Mucosa of stomach (tissue), 1 donor: ENCODE results near the gene FOXD4L1.
"Not testable (repeated sequence)": the region's sequence is repeated elsewhere in the genome, so short reads cannot be mapped to it uniquely, and the experiment has no call there.

Experiments used
- H3K27me3 ChIP-seq: one replicate; pipeline ENCODE4 v1.7.0; 2013; ENCODE audit warnings: mild to moderate bottlenecking, low read length; ENCODE audit not compliant: control insufficient read depth, insufficient read depth
- H3K36me3 ChIP-seq: one replicate; pipeline ENCODE4 v1.7.0; 2013; ENCODE audit warnings: low read length; ENCODE audit not compliant: control insufficient read depth, insufficient read depth
- H3K4me1 ChIP-seq: one replicate; pipeline ENCODE4 v1.7.0; 2013; ENCODE audit warnings: mild to moderate bottlenecking, low read length; ENCODE audit not compliant: control insufficient read depth, insufficient read depth
- H3K4me3 ChIP-seq: one replicate; pipeline ENCODE4 v1.7.0; 2013; ENCODE audit warnings: low read length
- H3K9ac ChIP-seq: one replicate; pipeline ENCODE4 v1.7.0; 2013; ENCODE audit warnings: mild to moderate bottlenecking, low read length, moderate library complexity
- H3K9me3 ChIP-seq: one replicate; pipeline ENCODE4 v1.7.0; 2013; ENCODE audit warnings: mild to moderate bottlenecking, low read length, moderate library complexity; ENCODE audit not compliant: control insufficient read depth
- donor health status: Pancreatic carcinoma.

The FOXD4L1 gene

DNA sequence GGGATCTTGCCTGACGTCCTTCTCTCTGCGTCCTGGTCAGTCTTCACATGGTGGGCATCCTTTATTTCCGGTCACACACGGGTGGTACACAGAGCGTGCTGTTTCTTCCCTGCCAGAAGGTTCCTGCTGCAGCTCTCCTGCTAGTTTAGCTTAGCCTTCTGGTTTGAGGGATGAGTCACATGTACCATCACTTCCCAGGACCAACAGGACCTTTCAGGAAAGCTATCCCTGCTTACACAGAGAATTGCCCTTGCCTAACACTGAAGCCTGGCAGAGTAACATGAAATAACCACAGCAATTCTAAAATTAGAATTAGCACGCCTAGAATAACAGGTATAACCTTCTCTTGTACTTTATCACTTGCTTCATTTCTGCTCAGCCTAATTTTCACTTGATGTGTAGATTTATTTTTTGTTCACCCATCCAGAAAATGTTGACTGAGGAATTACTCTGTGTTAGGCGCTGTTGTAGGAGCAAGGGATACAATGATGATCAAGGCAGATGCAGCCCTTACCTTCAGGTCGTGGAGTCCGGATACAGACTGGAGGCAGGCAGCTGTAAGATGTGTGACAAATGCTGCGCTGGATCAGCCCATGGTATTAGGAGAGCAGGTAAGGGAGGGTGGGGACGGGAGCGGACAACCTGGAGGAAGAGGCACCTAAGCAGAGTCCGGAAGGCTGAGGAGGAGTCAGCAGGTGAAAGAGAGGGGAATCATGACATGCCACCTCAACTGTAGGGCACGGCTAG, 9.1 kb downstream of the FOXD4L1 start:
- H3K27me3 ChIP-seq = peaks cover 18% of the 10 kb centered on the region

DNA sequence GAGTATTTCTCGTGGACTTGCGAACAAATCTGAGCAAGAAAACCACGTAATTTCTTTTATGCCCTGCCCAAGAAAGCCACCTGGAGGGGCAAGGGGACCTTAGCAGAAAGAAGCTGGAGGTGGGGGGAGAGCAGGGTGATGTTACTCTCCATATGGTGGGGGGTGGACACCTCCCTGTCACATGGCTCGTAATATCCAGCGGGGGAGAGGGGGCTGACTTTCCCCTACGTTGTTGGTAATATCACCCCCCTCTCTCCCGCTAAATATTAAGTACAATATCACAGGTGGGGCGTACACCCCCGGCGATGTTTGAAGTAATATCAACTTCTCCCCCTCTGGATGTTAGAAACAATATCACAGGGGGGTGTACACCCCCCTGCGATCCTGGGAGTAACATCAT, 9.7 kb downstream of the FOXD4L1 start:
- H3K27me3 ChIP-seq = peaks cover 13% of the 10 kb centered on the region
- not testable (repeated sequence) for H3K4me1 ChIP-seq, H3K4me3 ChIP-seq, H3K9ac ChIP-seq, H3K36me3 ChIP-seq, H3K9me3 ChIP-seq

More for the DNA sequence above, 9.1 kb downstream of the FOXD4L1 start:
- not testable (repeated sequence) for H3K9me3 ChIP-seq, H3K4me1 ChIP-seq, H3K36me3 ChIP-seq, H3K4me3 ChIP-seq, H3K9ac ChIP-seq

DNA sequence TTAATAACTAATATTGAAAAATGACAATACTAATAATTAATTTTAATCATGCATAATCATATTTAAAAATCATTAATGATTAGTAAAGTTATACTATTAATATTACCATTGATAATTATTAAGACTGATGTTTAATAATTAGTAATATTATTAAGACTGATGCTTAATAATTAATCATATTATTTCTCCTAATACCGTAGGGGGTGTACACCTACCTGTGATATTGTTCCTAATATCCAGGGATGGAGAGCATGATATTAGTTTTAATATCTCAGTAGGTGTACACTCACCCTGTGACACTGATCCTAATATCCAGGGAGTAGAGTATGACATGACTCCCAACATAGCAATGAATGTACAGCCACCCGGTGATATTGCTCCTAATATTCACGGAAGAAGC, 12.4 kb downstream of the FOXD4L1 start:
- not testable (repeated sequence) for H3K36me3 ChIP-seq, H3K4me1 ChIP-seq, H3K9ac ChIP-seq, H3K9me3 ChIP-seq, H3K4me3 ChIP-seq, H3K27me3 ChIP-seq

DNA sequence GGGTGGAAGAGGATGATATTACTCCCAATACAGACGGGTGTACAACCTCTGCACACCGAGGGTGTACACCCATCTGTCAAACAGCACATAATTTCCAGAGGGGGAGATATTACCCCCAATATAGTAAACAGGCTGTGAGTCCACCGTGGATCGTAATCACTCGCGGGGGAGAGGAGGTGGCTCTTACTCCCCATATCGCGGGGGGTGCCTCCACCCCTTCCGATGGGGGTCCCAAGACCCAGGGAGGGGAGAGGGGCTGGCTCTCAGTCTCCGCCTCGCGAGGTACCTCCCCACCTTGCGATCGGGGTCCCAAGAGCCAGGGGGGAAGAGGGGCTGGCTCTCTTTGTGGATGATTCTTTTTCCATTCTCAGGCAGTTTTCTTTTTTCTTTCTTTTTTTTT, 13.4 kb downstream of the FOXD4L1 start:
- H3K4me1 ChIP-seq, H3K9me3 ChIP-seq, H3K9ac ChIP-seq, H3K4me3 ChIP-seq, H3K27me3 ChIP-seq, H3K36me3 ChIP-seq: not testable (repeated sequence)

DNA sequence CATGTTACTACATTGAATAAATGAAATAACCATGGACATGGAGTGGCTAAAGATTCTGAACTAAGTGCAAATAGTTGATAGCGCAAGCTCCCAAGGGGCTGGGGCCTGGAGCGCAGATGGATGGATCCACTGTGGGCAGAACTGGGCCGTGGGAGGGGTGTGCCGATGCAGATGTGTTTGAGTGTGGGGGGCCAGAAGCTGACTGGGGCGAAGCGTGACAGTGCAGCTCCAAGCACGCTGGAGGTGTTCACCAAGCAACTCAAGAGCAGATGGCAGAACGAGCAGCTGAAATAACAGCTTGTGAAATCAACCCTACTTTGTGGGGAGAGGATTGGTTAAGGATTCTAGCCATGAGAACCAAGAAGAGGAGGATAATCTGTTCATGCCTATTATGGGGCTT, 17.0 kb downstream of the FOXD4L1 start:
- H3K9ac ChIP-seq, H3K9me3 ChIP-seq, H3K36me3 ChIP-seq, H3K4me3 ChIP-seq, H3K27me3 ChIP-seq, H3K4me1 ChIP-seq: not testable (repeated sequence)

DNA sequence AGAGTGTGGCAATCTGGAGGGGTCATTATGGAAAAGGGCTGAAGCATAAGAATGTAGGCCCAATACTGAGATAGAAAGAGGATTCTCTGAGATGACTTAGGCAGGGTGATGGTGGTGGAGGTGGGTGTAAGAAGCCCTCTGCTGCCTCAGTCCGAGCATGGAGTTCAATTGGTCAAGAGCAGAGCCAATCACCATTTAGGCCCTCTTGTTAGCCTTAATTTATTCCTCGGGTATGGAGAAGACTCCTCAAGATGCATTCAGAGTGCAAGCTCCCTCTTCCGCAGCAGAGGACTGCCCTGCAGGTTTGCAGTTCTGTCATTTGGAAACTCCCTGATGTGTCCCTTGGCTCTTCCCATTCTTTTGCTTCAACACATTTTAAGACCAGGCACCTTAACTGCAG, 17.5 kb downstream of the FOXD4L1 start:
- not testable (repeated sequence) for H3K9ac ChIP-seq

DNA sequence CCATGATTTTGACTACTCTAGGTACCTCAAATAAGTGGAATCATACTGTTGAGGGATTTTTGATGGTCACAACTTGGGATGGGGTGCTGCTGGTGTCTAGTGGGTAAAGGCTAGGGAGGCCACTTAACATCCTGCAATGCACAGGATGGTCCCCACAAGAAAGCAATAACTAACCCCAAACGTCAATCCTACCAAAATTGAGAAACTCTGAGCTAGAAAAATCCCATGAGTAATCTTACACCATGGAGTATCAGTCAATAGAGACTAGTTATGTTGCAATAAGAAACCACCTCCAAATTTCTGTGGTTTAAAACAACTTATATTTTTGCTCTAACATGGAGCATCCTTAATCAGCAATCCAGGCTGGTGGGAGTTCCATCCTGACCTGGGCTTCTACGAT, 18.6 kb downstream of the FOXD4L1 start:
- H3K36me3 ChIP-seq, H3K27me3 ChIP-seq, H3K9me3 ChIP-seq, H3K9ac ChIP-seq, H3K4me1 ChIP-seq, H3K4me3 ChIP-seq: not testable (repeated sequence)

More for the DNA sequence above, 17.5 kb downstream of the FOXD4L1 start:
- H3K27me3 ChIP-seq, H3K9me3 ChIP-seq, H3K36me3 ChIP-seq, H3K4me3 ChIP-seq, H3K4me1 ChIP-seq: not testable (repeated sequence)

DNA sequence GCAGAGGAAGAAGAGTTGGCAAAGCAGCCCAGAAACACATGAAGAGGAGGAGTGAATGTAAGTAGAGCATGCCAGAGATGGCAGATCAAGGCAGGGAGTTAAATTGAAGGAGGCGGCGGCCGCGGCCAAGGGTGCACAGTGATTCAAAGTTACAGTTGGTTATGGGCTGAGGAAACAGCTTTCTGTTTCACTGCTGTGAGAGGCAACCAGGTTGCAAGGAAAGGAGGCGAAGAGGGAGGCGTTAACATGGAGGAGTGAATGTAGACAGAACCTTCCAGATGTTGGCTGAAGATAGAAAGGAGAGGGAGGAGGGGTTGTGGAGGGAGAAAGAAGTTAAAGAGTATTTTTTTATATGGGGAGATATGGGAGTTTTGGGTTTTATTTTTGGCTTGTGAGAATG, 22.4 kb downstream of the FOXD4L1 start:
- not testable (repeated sequence) for H3K9ac ChIP-seq

DNA sequence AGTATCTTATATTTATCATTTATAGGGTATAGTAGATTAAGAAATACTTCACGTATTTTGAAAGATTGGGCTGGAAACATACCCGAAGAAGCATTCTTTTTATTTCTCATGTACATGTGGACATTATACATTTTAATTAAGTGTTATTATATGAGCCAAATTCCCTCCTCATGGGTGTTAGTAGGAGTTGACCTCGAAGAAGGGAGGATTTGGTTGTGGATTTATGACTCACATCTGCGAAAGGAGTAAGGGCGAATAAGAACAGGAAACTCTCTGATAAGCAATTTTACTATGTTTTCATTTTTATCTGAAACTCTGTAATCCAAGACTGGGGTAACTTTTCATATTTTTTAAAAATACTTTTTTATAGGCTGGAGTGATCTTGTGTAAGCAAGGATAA, 23.0 kb downstream of the FOXD4L1 start:
- not testable (repeated sequence) for H3K9me3 ChIP-seq, H3K4me3 ChIP-seq, H3K9ac ChIP-seq, H3K27me3 ChIP-seq, H3K36me3 ChIP-seq, H3K4me1 ChIP-seq

More for the DNA sequence above, 22.4 kb downstream of the FOXD4L1 start:
- H3K4me3 ChIP-seq, H3K4me1 ChIP-seq, H3K27me3 ChIP-seq, H3K36me3 ChIP-seq, H3K9me3 ChIP-seq: not testable (repeated sequence)

DNA sequence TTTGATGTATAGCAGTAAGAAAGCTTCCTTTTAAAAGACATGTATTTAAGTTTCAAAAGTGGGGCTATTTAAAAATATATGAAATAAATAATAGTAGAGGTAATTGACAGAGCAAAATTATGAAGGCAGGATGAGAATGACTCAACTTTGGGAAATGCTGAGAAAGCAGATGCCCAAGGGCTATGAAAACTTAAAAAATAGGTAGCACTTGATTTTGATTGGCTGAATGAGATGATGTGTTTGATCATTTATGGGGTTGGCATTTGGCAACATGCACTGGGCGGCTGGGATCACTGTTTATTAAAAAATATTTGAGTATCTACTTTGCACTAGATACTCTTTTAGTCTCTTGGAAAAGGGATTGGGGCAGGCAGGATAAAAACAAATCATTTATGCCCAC, 26.5 kb downstream of the FOXD4L1 start:
- H3K36me3 ChIP-seq, H3K9me3 ChIP-seq, H3K4me1 ChIP-seq: not testable (repeated sequence)

DNA sequence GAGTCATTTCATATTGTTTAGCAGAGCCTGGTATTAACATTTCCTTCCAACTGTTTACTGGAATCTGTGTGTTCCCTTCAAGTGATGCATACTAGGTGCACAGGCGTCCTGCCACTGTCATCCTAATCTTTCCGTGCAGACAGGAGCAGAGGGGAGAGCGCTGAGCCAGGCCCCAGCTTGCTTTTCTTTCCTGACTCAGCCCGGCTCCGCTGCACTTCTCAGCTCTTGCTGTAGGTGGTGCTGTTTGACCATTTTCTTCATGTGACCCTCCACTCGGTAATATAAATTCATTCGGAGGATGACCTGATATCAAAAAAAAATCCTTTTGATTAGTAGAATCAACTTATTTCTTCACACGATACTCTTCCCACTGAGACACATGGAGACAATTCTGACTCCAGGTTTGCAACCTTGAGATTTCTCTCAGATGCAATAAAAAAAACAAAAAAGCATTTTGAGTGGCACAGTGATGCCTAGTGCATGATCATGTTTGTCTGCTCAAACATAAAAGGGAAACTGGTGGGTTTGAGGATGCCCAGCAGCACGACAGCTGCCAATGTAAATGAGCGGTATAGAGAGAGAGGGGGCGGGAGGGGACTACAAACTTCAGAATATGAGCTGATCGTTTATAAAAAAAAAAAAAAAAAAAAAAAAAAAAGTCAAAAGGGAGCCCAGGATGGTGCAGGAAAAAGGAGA, 29.0 kb downstream of the FOXD4L1 start:
- not testable (repeated sequence) for H3K4me3 ChIP-seq, H3K27me3 ChIP-seq, H3K36me3 ChIP-seq, H3K4me1 ChIP-seq, H3K9me3 ChIP-seq, H3K9ac ChIP-seq

More for the DNA sequence above, 26.5 kb downstream of the FOXD4L1 start:
- H3K9ac ChIP-seq, H3K4me3 ChIP-seq, H3K27me3 ChIP-seq: not testable (repeated sequence)

DNA sequence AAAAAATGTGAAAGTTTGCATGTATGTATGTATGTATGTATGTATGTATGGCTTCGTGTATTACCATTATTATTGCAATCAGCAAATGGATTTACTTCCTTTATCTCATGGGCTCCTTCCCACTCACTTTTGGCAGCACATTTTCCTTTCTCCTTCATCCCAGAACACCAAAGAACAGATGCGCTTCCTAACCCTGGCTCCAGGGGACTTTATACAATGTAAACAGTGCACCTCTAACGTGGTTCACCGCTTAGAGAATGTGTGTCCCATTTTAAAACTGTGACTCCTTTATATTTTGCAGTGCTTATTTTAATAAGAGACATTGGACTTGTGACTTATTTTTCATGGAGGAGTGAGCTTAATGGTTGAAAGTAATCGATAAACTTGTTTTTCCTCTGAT, 29.7 kb downstream of the FOXD4L1 start:
- not testable (repeated sequence) for H3K36me3 ChIP-seq, H3K9ac ChIP-seq, H3K4me1 ChIP-seq, H3K4me3 ChIP-seq, H3K27me3 ChIP-seq, H3K9me3 ChIP-seq

DNA sequence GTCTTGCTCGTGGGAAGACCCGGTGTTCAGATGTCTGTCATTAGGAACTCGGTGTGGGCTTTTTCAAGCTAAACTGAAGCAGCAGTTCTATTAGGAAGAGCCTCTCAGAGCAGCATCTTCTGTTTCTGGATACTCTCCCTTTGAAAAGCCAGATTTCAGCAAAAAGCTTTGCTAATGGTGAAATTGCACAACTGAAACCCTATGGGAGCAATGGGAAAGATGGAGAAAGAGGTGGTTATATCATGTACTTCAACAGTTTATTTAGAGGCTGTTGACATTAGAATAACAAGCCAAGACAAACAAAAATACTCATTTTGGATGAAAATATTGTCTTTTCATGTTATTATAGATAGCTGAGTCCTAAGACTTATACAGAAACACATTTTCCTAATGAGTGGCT, 30.4 kb downstream of the FOXD4L1 start:
- not testable (repeated sequence) for H3K36me3 ChIP-seq, H3K4me3 ChIP-seq, H3K4me1 ChIP-seq, H3K9ac ChIP-seq, H3K9me3 ChIP-seq, H3K27me3 ChIP-seq
